GM10847 (cell line): ENCODE measurements around the gene POLE.

Source experiments
- POLR2A ChIP-seq: IDR thresholded peaks from 2 replicates; pipeline ENCODE4 v1.6.1; 2011; ENCODE audit not compliant: insufficient read length; ENCODE audit errors: extremely low read depth

The POLE gene

DNA sequence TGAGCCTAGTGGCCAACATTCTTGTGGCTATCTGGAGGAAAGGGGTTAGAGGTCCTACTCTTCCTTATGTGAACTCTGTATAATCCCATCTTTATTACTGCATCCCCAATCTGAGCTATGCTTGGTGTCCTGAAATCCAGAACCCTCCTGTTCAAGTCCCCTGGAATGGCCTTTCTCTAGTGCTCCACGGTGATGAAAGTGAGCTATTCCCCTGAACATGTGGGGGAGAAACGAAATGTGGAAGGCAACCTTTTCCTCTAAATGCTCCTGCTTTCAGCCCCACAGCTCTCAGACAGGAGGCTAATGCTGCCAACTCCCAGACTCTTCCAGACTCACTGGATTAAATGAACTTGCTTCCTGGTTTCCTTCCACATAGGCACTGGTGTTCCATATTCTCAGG is 21.0 kb upstream of the POLE start:
- TF ChIP-seq POLR2A = no peak

GRCh38 chr12:132707241-132707640 is 20.1 kb upstream of the POLE start:
- no peak for TF ChIP-seq POLR2A

GRCh38 chr12:132703641-132704040 is 16.5 kb upstream of the POLE start:
- no peak for TF ChIP-seq POLR2A

GRCh38 chr12:132702640-132703039 is 15.5 kb upstream of the POLE start:
- TF ChIP-seq POLR2A = no peak

- TF ChIP-seq POLR2A = no peak
Observed at GRCh38 chr12:132700212-132700822, 13.2 kb upstream of the POLE start.

- no peak for TF ChIP-seq POLR2A
Observed at GRCh38 chr12:132698341-132698740, 11.2 kb upstream of the POLE start.

DNA sequence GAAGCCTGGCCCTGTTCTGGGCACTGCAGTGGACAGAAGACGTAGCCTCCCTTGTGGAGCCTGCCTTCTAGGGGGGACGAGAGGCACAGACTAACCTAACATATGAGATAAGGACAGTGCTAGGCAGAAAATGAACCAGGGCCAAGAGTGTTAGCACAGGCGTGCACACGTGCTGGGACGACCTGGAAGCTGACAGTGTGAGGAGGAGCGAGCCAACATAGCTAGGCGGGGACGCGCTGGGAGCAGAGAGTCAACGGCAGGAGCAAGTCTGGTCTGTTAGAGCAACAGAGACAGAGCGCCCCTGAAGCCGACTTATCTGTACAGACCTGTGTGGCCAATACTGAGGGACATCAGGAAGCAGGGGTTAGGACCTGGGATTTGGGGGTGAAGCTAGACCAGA is 8.3 kb upstream of the POLE start:
- no peak for TF ChIP-seq POLR2A

DNA sequence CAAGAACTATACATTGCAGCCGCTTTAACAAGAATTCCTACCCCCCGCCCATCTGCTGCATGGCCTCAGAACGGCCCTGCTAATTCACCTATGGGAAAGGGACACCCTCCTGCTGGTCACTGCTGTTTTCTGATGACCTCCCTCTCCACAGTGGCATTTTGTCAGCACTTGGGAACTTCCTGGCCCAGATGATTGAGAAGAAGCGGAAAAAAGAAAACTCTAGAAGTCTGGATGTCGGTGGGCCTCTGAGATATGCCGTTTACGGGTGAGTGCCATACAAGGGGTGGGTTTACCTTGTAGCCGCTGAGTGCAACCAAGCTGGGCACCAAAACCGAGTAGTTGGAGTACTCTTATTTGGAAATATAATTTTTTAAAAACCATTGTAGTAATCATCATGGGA is 3.0 kb upstream of the POLE start:
- TF ChIP-seq POLR2A = no peak

GRCh38 chr12:132689227-132689626 is 2.1 kb upstream of the POLE start:
- TF ChIP-seq POLR2A = no peak

GRCh38 chr12:132686825-132687210 is 324 bp downstream of the POLE start:
- no peak for TF ChIP-seq POLR2A

DNA sequence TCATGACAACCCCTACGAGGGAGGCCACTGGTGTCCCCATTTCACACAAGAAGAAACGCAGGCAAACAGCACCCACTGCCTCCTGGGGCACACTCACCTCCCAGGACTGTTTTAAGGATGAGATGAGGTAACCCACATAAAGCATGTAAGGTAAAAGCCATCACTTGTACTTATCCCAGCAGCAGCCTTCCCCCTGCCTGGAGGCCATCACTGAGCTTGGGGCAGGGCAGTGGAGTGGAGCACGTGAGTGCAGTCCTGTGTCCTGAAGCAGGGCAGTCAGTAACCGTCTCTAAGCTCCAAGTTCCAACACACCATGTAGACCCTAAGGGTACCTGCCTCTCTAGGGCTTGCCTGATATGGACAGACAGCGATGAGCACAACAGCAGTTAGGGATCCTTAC is 1.7 kb downstream of the POLE start:
- TF ChIP-seq POLR2A = no peak

- no peak for TF ChIP-seq POLR2A
Observed at GRCh38 chr12:132677492-132677891, 9.7 kb downstream of the POLE start.

- TF ChIP-seq POLR2A = no peak
Observed at GRCh38 chr12:132675757-132676432, 11.2 kb downstream of the POLE start.

DNA sequence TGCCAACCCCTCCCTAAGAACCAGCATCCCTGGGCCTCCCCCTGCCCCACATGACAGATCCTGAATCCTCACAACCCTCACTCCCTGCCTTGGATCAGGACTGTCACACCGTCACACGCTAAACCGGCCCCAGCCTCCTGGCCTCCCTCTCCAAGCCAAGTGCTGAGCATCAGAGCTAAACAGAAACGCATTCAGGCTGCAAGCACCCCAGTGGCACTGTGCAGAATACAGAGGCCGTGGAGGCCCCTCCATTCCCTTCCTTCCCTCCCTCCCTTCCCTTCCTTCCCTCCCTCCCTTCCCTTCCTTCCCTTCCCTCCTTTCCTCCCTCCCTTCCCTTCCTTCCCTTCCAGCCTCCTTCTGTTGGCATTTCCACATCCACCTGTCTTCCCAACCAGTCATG is 12.6 kb downstream of the POLE start:
- no peak for TF ChIP-seq POLR2A

DNA sequence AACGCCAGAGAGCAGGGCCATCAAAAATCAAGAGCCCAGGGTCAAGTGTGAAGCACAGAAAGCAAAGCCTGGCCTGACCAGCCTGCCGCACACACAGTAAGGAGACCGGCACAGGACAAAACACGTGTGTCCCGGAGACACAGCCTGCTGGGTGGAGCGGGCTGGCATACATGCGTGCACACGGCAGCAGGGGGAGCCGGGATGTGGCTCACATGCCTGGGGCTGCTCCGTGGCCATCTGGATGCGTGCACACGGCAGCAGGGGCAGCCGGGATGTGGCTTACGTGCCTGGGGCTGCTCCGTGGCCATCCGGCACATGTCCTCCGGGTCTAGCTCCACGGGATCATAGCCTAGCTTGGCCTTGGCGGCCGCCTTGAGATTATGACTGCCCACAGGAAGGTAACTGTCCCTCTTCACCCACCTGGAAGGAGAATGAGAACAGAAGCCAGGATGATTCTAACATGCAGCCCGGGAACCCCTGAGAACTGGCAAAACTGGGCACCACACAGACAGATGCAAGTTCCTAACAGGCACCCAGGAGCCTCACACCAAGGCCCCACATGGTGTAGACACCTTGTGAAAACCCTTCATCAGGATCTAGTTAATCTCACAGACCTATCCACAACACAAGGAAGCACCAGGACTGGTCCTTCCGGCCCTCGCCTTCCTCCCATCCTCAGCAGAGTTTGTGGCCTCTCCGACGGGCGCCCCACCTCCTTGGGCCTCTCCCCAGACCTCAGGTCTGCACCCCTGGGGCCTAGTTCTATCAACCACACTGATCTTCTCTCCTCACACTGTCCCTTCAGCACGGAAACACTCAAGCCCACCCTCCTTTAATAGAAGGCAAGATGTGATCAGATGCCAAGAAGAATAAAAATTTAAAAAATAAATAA is 13.6 kb downstream of the POLE start:
- no peak for TF ChIP-seq POLR2A

DNA sequence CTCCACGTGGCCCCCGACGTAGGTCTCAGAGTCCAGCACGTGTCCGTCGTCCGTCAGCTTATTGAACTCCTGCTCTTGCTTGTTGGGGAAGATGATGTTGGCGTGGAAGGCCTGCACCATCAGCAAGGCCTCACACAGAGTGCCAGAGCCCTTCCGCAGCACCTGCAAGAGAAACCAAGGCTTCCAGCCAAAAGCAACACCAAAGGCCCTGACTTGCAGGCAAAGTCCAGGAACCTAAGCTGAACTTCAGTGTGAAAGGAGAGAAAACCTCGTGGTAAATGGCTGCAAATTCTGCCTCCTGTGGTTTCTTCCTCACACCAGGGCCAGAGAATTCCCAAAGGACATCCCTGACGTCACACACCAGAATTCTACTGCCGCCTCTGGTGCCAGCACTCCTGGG is 14.5 kb downstream of the POLE start:
- TF ChIP-seq POLR2A = no peak

DNA sequence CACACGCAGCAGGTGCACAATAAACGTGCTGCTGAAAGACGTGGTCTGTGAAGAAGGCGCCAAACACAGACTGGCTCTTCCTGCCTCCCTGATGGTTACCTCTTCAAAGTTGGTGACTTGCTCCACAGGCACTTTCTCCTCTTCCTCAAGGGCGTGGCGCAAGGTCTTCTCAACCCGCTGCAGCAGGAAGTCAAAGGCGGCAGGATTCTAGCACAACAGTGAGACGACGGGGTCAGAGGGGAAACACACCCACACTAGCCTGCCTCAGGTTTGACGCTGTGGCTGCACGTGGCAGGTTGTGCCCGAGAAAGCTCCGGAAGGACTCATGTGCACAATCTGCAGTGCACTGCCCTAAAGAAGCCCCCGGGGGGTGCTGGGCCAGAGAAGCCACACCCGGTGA is 15.0 kb downstream of the POLE start:
- no peak for TF ChIP-seq POLR2A
